HG03378 (cell line): ENCODE results near the gene SSH2.

Experiments
- ATAC-seq: cut with Tn5 transposase; IDR thresholded peaks from one replicate; pipeline ENCODE4 v1.9.1; 2021; ENCODE audit warnings: mild to moderate bottlenecking, moderate library complexity; ENCODE audit not compliant: unreplicated experiment

The SSH2 gene

DNA sequence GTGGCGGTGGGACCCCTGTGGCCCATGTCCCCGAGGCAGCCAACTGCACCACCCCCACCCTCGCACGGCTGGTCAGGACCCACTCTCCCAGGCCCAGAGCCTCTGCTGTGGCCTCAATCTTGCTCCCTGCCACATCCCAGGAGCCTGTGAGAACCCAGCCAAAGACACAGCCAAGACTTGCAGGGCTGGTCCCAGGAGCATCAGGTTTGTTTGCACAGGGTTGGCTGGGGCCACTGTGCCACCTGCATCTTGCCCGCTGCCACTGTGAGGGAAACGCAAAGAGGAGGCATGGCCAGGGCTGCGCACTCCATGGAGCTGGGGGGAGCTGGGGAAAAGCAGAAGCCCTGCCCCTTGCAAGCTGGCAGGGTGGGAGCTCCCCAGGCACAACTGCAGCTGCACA is 92.5 kb downstream of the SSH2 start:
- ATAC-seq, result no peak

GRCh38 chr17:29836643-29837042 is 93.4 kb downstream of the SSH2 start:
- no peak for ATAC-seq

- ATAC-seq, result no peak
Measured at GRCh38 chr17:29835435-29836351, 94.3 kb downstream of the SSH2 start.

- no peak for ATAC-seq
Measured at GRCh38 chr17:29833801-29834200, 96.2 kb downstream of the SSH2 start.

DNA sequence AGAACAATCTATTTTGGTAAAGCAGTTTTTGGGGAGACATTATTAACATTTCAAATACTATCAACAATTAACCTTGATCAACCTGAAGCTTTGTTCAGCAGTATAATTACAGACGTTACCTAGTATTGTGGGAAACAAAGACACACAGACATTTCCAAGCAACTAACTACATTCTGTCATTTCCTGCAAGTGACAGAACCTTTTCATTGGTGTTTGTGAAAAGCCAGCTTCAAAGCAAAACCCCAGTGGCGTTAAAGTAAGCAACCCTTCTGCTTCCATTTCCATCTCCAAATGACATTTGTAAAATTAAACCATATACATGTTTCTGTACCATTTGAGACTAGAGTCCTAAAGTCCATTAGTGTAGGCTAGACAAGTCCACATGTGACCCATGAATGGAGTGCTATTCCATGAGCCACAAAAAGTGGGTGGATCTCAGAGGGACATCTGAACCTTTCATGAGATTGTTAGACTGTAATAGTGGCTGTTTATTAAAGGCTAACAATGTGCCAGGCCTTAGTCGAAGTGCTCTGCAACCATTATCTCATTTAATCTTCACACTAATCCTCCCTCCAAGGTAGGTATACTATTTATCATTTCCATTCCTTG is 101.2 kb downstream of the SSH2 start:
- no peak for ATAC-seq

DNA sequence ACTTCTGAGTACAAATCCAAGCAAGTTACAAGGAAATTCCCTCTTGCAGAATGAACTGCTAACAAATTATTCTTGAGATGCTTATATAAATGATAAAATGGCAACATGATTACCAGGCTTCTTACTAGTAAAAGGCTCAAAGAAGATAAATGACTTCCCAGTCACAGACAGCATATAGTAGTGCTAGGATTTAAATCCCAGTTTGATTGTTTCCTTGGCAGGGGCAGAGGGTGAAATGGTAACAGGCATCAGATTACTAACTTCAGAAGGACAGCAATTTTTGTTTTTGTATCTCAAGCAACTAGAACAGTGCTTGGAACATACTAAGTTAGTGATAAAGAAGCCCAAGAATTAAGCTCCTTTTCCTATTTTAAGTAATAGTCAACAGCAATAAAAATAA is 102.8 kb downstream of the SSH2 start:
- no peak for ATAC-seq

- no peak for ATAC-seq
Measured at GRCh38 chr17:29826114-29826692, 103.8 kb downstream of the SSH2 start.

DNA sequence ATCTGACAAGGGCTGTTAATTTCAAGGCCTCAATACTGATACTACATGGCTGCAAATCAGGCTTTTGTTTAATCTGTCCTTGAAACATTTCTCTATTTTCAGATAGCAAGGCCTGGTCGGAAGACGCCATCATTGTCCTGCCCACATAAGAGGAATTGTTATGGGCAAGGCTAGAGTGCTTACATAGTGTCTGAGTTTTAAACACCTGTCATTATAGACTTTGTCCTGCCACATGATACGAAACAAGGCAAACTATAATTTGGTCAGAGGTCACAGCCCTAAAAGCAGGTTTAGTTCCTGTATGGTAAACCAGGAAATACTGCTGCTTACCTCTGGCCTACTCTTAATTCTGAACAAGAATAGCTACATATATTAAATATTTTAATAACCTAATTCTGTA is 104.4 kb downstream of the SSH2 start:
- ATAC-seq, result no peak

- no peak for ATAC-seq
Measured at GRCh38 chr17:29821897-29822296, 108.1 kb downstream of the SSH2 start.

DNA sequence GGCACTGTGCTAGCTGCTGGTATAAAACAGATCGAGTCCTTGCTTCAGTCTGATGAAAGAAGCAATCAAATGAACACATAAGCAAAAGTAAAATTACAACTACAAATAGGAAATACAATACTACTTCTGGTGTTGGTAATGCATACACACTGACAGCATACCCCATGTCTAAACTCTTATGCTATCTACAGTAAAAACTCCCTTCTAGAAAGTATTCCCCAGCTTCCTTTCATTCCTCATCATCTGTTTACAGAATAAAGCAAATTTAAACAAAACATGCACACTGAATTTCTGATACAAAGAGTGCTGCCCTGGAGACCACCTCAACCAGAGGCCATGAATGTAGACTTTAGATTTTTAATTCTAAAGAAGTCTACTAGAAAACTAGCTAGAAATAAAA is 109.6 kb downstream of the SSH2 start:
- no peak for ATAC-seq

GRCh38 chr17:29807520-29808361 is 122.3 kb downstream of the SSH2 start:
- no peak for ATAC-seq

GRCh38 chr17:29802246-29802645 is 127.8 kb downstream of the SSH2 start:
- no peak for ATAC-seq

GRCh38 chr17:29800457-29800856 is 129.6 kb downstream of the SSH2 start:
- ATAC-seq, result no peak

DNA sequence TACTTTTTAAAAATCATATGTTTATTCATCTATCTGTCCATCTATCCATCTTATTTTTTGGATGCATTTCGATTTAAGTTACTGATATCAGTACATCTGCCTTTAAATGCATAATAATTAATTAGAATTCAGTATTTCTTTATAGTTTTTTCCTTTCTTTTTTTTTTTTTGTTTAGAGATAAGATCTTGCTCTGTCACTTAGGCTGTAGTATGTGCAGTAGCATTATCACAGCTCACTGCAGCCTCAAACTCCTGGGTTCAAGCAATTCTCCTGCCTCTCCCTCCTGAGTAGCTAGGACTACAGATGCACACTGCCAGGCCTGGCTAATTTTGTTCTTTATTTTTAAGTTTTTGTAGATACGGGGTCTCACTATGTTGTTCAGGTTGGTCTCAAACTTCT is 133.4 kb downstream of the SSH2 start:
- ATAC-seq, result no peak

- ATAC-seq, result no peak
Measured at GRCh38 chr17:29793501-29793900, 136.5 kb downstream of the SSH2 start.

- no peak for ATAC-seq
Measured at GRCh38 chr17:29791336-29792080, 138.5 kb downstream of the SSH2 start.

DNA sequence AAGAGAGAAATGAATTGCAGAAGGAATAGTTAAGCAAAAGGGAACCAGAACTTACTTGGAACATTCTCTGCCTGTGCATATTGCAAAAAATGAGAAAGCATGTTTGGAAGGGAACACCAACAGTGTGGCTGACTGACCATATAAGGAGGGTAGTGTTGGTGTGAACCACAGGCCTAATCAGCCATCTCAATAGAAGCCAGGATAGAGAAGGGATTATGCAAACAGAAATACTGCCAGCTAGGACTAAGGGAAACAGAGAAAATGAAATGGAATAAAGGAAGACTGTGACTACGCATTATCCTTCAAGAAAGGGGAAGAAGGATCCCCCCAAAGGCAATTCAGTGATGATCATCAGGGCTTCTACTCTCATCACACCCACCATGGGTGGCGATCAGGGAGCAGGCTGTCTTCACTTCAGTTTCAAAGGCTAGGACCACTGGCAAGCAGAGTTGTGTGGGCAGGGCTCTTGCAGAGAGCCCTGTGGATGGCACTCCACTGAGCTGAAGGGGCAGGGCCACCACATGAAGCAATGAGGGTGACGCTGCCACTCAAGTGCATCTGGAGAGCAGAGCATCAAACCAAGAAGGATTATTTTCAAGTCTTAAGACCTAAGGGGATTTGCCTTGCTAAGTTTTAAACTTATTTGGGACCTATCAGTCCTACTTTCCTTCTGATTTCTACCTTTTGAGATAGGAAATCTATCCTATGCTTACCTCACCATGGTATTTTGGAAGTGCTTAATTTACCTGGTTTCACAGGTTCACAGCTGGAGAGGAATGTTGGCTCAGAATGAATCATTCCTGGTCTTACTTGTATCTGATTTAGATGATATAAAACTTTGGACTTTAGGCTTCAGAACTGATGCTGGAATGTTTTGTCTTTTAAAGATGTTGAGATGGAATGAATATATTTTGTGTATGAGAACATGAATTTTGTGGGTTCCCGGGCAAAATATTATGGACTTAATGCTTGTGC is 140.5 kb downstream of the SSH2 start:
- ATAC-seq, result no peak

GRCh38 chr17:29787995-29788394 is 142.0 kb downstream of the SSH2 start:
- ATAC-seq, result no peak

- ATAC-seq, result no peak
Measured at GRCh38 chr17:29782917-29783316, 147.1 kb downstream of the SSH2 start.
